ENCODE measurements around the gene ALDH18A1.
"Not testable (repeated sequence)": the region's sequence is repeated elsewhere in the genome, so short reads cannot be mapped to it uniquely, and the experiment has no call there.

The ALDH18A1 gene

GRCh38 chr10:95648138-95648537, 8.4 kb downstream of the ALDH18A1 start:
- DNase-seq = no peak

GRCh38 chr10:95646160-95646559, 10.4 kb downstream of the ALDH18A1 start:
- no peak for DNase-seq

GRCh38 chr10:95644901-95645300, 11.6 kb downstream of the ALDH18A1 start:
- no peak for DNase-seq

GRCh38 chr10:95640891-95641315, 15.6 kb downstream of the ALDH18A1 start:
- no peak for DNase-seq

- DNase-seq = no peak
These were observed 18.6 kb downstream of the ALDH18A1 start for GRCh38 chr10:95637911-95638310.

- no peak for DNase-seq
These were observed 19.4 kb downstream of the ALDH18A1 start for GRCh38 chr10:95637140-95637539.

- no peak for DNase-seq
These were observed 21.2 kb downstream of the ALDH18A1 start for GRCh38 chr10:95635319-95635733.

- DNase-seq = no peak
These were observed 27.7 kb downstream of the ALDH18A1 start for GRCh38 chr10:95628786-95629185.

- DNase-seq = no peak
These were observed 30.0 kb downstream of the ALDH18A1 start for GRCh38 chr10:95626500-95626899.

GRCh38 chr10:95620415-95620814, 36.1 kb downstream of the ALDH18A1 start:
- DNase-seq = not testable (repeated sequence)

- no peak for DNase-seq
These were observed 38.4 kb downstream of the ALDH18A1 start for GRCh38 chr10:95618101-95618500.

- no peak for DNase-seq
These were observed 40.1 kb downstream of the ALDH18A1 start for GRCh38 chr10:95616446-95616845.

- no peak for DNase-seq
These were observed 43.2 kb downstream of the ALDH18A1 start for GRCh38 chr10:95613330-95613729.

- no peak for DNase-seq
These were observed 45.8 kb downstream of the ALDH18A1 start for GRCh38 chr10:95610727-95611126.

GRCh38 chr10:95606922-95607321, 49.6 kb downstream of the ALDH18A1 start:
- no peak for DNase-seq

- no peak for DNase-seq
These were observed 51.3 kb downstream of the ALDH18A1 start for GRCh38 chr10:95605163-95605562.

GRCh38 chr10:95604630-95605029, 51.9 kb downstream of the ALDH18A1 start:
- DNase-seq = no peak

GRCh38 chr10:95602382-95602781, 54.1 kb downstream of the ALDH18A1 start:
- DNase-seq = no peak

- peak; percentile 62 for DNase-seq
These were observed 55.3 kb downstream of the ALDH18A1 start for GRCh38 chr10:95601116-95601719.

- DNase-seq = no peak
These were observed 56.4 kb downstream of the ALDH18A1 start for GRCh38 chr10:95600158-95600557.

- no peak for DNase-seq
These were observed 58.7 kb downstream of the ALDH18A1 start for GRCh38 chr10:95597788-95598187.

GRCh38 chr10:95588025-95588424, 68.5 kb downstream of the ALDH18A1 start:
- no peak for DNase-seq

- no peak for DNase-seq
These were observed 76.5 kb downstream of the ALDH18A1 start for GRCh38 chr10:95579835-95580535.

- DNase-seq = no peak
These were observed 77.2 kb downstream of the ALDH18A1 start for GRCh38 chr10:95579292-95579691.

GRCh38 chr10:95578619-95579018, 77.9 kb downstream of the ALDH18A1 start:
- DNase-seq = no peak

All from activated CD8-positive, alpha-beta memory T cell treated with anti-CD3 and anti-CD28 coated beads, Interleukin-2, amount 50 U/mL, for 48 hours (primary cell).